ENCODE results near the gene POLA2.

Gene POLA2

GRCh38 chr11:65275906-65276305 lies 14.1 kb downstream of the POLA2 start:
- DNase-seq (ENCODE audit: low read depth) = no peak
- TF ChIP-seq CTCF (IDR thresholded peaks at IDR 0.05; ENCODE audit: insufficient read depth, low read depth, low read length, missing control alignments) = no peak
- no peak overlapping the region for H3K4me3 ChIP-seq (ENCODE audit: low read depth, low read length)

DNA sequence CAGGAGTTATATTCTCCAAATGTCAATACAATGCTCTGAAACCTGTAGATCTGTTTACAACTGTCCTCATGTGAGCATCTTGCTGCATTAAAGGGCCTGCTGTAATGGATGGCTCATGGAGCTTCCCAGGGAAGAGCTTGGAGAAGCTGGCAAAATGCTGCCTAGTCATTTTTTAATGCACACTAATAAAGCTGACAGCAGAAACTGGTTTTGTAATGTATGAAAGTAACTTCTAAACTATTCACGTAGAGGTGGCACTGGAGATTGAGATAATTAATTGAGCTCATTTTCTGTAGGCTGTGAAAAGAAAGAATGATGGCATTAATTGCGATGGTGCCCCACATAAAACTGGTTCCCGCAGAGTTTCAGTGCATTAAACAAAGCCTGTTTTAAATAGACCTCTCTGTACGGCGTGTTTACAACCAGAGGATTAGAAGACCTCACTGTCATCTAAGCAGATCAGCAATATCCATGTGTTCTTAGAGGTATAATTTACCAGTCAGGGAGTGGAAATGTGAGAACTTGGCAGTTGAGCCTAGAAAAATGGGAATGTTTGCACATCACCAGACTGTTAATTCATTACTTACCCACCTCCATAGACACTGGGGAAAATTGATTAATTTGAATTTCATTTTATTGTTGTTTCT lies 16.0 kb downstream of the POLA2 start:
- H3K4me3 ChIP-seq (ENCODE audit: low read depth, low read length) = no peak overlapping the region
- no peak for DNase-seq (ENCODE audit: low read depth)
- TF ChIP-seq CTCF (IDR thresholded peaks at IDR 0.05; ENCODE audit: insufficient read depth, low read depth, low read length, missing control alignments) = no peak

DNA sequence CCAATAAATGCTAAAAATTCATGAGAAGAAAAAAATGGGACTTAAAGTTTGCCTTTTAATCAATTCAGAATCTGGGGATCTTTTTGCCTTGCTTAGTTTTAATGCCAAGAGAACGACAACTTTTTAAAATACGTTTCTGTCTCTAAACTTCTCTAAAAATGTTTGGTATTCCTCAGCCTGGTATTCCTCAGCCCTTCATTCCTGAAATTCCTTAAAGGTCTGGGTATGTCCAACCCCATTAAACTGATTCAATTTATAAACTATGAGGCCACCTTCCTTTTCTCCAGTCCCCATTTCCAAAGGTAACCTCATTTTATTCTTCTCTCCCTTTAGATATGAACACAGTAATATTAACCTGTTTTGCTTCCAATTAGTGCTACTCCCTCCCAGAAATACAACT lies 16.6 kb downstream of the POLA2 start:
- no peak for DNase-seq (ENCODE audit: low read depth)
- no peak overlapping the region for H3K4me3 ChIP-seq (ENCODE audit: low read depth, low read length)
- no peak for TF ChIP-seq CTCF (IDR thresholded peaks at IDR 0.05; ENCODE audit: insufficient read depth, low read depth, low read length, missing control alignments)

DNA sequence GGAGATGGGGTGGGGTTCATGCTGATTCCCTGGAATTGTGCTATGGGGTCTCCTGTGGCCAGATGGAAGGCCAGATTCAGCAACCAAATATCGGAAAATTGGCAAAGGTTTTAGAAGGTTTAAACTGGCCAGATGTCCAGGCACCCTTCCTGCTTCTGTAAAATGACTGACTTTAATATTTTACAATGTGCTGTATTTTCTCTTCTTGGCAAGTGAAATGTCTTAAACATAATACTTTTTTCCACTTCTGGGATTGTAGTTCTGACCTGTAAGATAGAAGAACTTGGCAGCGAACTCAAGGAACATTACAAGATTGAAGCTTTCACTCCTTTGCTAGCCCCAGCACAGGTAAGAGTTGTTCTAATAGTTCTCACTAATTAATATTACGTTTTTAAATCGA lies 17.5 kb downstream of the POLA2 start:
- no peak for TF ChIP-seq CTCF (IDR thresholded peaks at IDR 0.05; ENCODE audit: insufficient read depth, low read depth, low read length, missing control alignments)
- H3K4me3 ChIP-seq (ENCODE audit: low read depth, low read length) = no peak overlapping the region

GRCh38 chr11:65279741-65280440 lies 18.1 kb downstream of the POLA2 start:
- DNase-seq (ENCODE audit: low read depth) = peak; percentile 75
- no peak overlapping the region for H3K4me3 ChIP-seq (ENCODE audit: low read depth, low read length)
- no peak for TF ChIP-seq CTCF (IDR thresholded peaks at IDR 0.05; ENCODE audit: insufficient read depth, low read depth, low read length, missing control alignments)

More for the DNA sequence above, 17.5 kb downstream of the POLA2 start:
- no peak for DNase-seq (ENCODE audit: low read depth)

GRCh38 chr11:65280646-65281045 lies 18.9 kb downstream of the POLA2 start:
- DNase-seq (ENCODE audit: low read depth) = no peak
- TF ChIP-seq CTCF (IDR thresholded peaks at IDR 0.05; ENCODE audit: insufficient read depth, low read depth, low read length, missing control alignments) = no peak
- H3K4me3 ChIP-seq (ENCODE audit: low read depth, low read length) = no peak overlapping the region

Data from GM12865 (cell line).